ENCODE measurements around the gene FLYWCH1. TPM values are rescaled to one million over a fixed set of nuclear protein-coding genes. Genes with fewer than 3 reads are reported as not detected.

The FLYWCH1 gene
- total and polyA plus RNA-seq, 2 donors (not counting 3 experiments of a cell fraction or from before 2014, with no cell fraction given), result 32.0 to 51.2 TPM

GRCh38 chr16:2982402-2982801, 70.7 kb downstream of the FLYWCH1 start:
- Histone ChIP-seq H3K4me2 (ENCODE audit: insufficient read depth, low read length) (no peak overlapping the region), H4K20me1 (replicated peaks; ENCODE audit: control insufficient read depth, extremely low read depth, insufficient read depth, low read length) (no peaks in the 10 kb centered on the region), H3K36me3 (ENCODE audit: control insufficient read depth in 2 of 2, extremely low read depth in 1 of 2, insufficient read depth in 2 of 2, low read length in 2 of 2) (no peaks in the 10 kb centered on the region), H3K4me3 (replicated peaks in 1 of 3; ENCODE audit: insufficient read depth in 1 of 3, low read depth in 1 of 3, low read length in 3 of 3) (no peak overlapping the region), H3K4me1 (ENCODE audit: control insufficient read depth, extremely low read depth, insufficient read depth, low read length) (peaks cover 10% of the 10 kb centered on the region), H3K9ac (replicated peaks; ENCODE audit: extremely low read depth, insufficient read depth, low read length) (no peak overlapping the region), H3K27me3 (ENCODE audit: control insufficient read depth in 2 of 2, insufficient read depth in 2 of 2, low read length in 2 of 2) (no peaks in the 10 kb centered on the region), H3K27ac (ENCODE audit: insufficient read depth, low read depth, low read length) (no peak overlapping the region), H3K9me3 (replicated peaks; ENCODE audit: control insufficient read depth, insufficient read depth, low read length) (no peaks in the 10 kb centered on the region), H3K79me2 (ENCODE audit: control insufficient read depth, insufficient read depth, low read length) (peaks cover 5% of the 10 kb centered on the region), H2AFZ (ENCODE audit: low read depth, low read length) (no peak overlapping the region), H3K9me1 (replicated peaks; ENCODE audit: control insufficient read depth, extremely low read depth, insufficient read depth, low read length) (no peaks in the 10 kb centered on the region)
- DNase-seq (ENCODE audit: low read depth, low spot score) (no peak), FAIRE-seq (no peak)
- BruUV-seq (replicated peaks), result no TSS peak
- ChIA-PET POLR2A (no interaction called here), CTCF (interaction anchor here (0.9 to 1.7 kb wide), 4 partner anchors 10 to 55 kb away, joined by 3 to 4 read pairs (median 4); no protein-coding TSS in a partner anchor)
- TF ChIP-seq POLR2AphosphoS5 (IDR thresholded peaks at IDR 0.05; ENCODE audit: insufficient read depth, low read depth, low read length), result no peak
- TF ChIP-seq CTCF (IDR thresholded peaks at IDR 0.05; ENCODE audit: extremely low read depth in 1 of 2, insufficient read depth in 1 of 2, low read depth in 1 of 2, low read length in 2 of 2), result no peak
- no peak for TF ChIP-seq POLR2A (IDR thresholded peaks at IDR 0.05; ENCODE audit: low read depth, low read length)
- TF ChIP-seq GATA2 (IDR thresholded peaks at IDR 0.05; ENCODE audit: insufficient read depth, insufficient read length, low read depth, low read length), result no peak
- TF ChIP-seq FOS (IDR thresholded peaks at IDR 0.05; ENCODE audit: borderline replicate concordance, insufficient read depth, low read length), result no peak
- intact Hi-C loops (cut with micrococcal nuclease), result no loop called here
- dilution Hi-C loops (cut with MboI; ENCODE audit: extremely low pct_ligation_motif_present, low sequenced_read_pairs), result no loop called here

GRCh38 chr16:2983706-2984136, 72.0 kb downstream of the FLYWCH1 start:
- Histone ChIP-seq H2AFZ (ENCODE audit: low read depth, low read length) (peak overlapping the region; percentile 54), H3K27ac (ENCODE audit: insufficient read depth, low read depth, low read length) (no peak overlapping the region), H3K27me3 (ENCODE audit: control insufficient read depth in 2 of 2, insufficient read depth in 2 of 2, low read length in 2 of 2) (no peaks in the 10 kb centered on the region), H3K4me3 (replicated peaks in 1 of 3; ENCODE audit: insufficient read depth in 1 of 3, low read depth in 1 of 3, low read length in 3 of 3) (no peak overlapping the region), H3K9me3 (replicated peaks; ENCODE audit: control insufficient read depth, insufficient read depth, low read length) (no peaks in the 10 kb centered on the region), H3K4me2 (ENCODE audit: insufficient read depth, low read length) (peak overlapping the region; percentile 17), H3K4me1 (ENCODE audit: control insufficient read depth, extremely low read depth, insufficient read depth, low read length) (peaks cover 10% of the 10 kb centered on the region), H3K36me3 (ENCODE audit: control insufficient read depth in 2 of 2, extremely low read depth in 1 of 2, insufficient read depth in 2 of 2, low read length in 2 of 2) (no peaks in the 10 kb centered on the region), H4K20me1 (replicated peaks; ENCODE audit: control insufficient read depth, extremely low read depth, insufficient read depth, low read length) (no peaks in the 10 kb centered on the region), H3K79me2 (ENCODE audit: control insufficient read depth, insufficient read depth, low read length) (peaks cover 5% of the 10 kb centered on the region), H3K9ac (replicated peaks; ENCODE audit: extremely low read depth, insufficient read depth, low read length) (no peak overlapping the region), H3K9me1 (replicated peaks; ENCODE audit: control insufficient read depth, extremely low read depth, insufficient read depth, low read length) (no peaks in the 10 kb centered on the region)
- intact Hi-C loops (cut with micrococcal nuclease), result no loop called here
- dilution Hi-C loops (cut with MboI; ENCODE audit: extremely low pct_ligation_motif_present, low sequenced_read_pairs), result no loop called here
- CTCF ChIA-PET, result interaction anchor here (1.0 to 1.7 kb wide), 2 partner anchors 22 to 48 kb away, joined by 3 to 4 read pairs; no protein-coding TSS in a partner anchor
- no TSS peak for BruUV-seq (replicated peaks)
- FAIRE-seq (peak; percentile 88), DNase-seq (ENCODE audit: low read depth, low spot score) (peak; percentile 76)
- TF ChIP-seq POLR2AphosphoS5 (IDR thresholded peaks at IDR 0.05; ENCODE audit: insufficient read depth, low read depth, low read length), result peak; percentile 74
- TF ChIP-seq MYC (IDR thresholded peaks at IDR 0.05; ENCODE audit: low read depth, low read length), result no peak
- peak; percentile 81 to 91 for TF ChIP-seq CTCF (IDR thresholded peaks at IDR 0.05; ENCODE audit: extremely low read depth in 1 of 2, insufficient read depth in 1 of 2, low read depth in 1 of 2, low read length in 2 of 2)
- no peak for TF ChIP-seq JUN (IDR thresholded peaks at IDR 0.05; ENCODE audit: borderline replicate concordance, insufficient read depth, insufficient read length, low read depth)
- POLR2A ChIA-PET, result no interaction called here

Measured in endothelial cell of umbilical vein (primary cell).